Smooth muscle cell of the brain vasculature (primary cell): ENCODE measurements around the gene SLC28A3.

ENCODE experiments used
- DNase-seq: peaks from one replicate; pipeline ENCODE4 v3.0.0-alpha.2; 2012; ENCODE audit warnings: low read depth, low spot score

The SLC28A3 gene

DNA sequence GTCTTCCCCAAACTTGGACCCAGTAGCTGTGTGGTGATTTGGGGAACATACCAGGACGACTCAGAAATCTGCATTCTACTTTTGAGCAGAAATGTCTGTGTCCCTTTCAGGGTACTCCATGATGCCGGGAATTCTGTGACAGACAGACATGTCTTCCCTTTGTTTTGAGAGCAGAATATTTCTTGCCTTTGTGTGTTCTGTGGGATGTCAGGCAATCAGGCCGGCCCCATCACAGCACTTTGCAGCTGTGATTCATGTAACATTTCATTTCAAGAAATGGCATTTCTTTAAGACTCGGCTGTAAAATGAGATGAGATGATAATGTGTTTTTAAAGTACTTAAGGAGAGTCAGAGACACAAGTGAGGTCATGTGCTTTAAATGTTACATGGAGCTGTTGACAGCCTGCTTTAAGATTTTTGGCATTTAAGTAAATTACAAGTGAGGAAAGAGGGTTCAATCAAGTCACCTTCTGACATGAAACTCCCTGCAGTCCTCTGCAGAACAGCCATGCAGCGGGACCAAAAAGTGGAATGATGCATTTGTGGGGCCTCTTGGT is 98.7 kb downstream of the SLC28A3 start:
- DNase-seq, result no peak

- DNase-seq, result no peak
Observed at GRCh38 chr9:84239343-84239742, 101.2 kb downstream of the SLC28A3 start.

DNA sequence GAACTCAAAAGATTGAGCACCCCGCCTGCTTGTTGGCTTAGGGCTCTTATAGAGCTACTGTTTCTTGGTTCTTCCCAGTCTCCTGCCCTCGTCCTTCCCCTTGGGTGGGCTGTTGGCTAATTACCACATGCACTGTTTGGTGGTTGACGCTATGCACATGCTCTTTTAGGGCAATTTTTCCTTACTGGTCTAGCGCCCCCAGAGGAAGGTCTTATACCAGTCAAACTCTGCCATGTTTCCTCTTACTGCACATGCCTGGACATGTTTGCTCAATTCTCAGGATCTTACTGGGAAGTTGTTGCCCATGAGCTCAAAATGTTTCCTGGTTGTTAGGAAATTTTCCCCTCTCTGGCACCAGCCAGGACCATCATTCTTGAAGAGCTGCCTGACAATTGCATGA is 101.9 kb downstream of the SLC28A3 start:
- DNase-seq, result no peak

- no peak for DNase-seq
Observed at GRCh38 chr9:84235511-84235910, 105.0 kb downstream of the SLC28A3 start.

DNA sequence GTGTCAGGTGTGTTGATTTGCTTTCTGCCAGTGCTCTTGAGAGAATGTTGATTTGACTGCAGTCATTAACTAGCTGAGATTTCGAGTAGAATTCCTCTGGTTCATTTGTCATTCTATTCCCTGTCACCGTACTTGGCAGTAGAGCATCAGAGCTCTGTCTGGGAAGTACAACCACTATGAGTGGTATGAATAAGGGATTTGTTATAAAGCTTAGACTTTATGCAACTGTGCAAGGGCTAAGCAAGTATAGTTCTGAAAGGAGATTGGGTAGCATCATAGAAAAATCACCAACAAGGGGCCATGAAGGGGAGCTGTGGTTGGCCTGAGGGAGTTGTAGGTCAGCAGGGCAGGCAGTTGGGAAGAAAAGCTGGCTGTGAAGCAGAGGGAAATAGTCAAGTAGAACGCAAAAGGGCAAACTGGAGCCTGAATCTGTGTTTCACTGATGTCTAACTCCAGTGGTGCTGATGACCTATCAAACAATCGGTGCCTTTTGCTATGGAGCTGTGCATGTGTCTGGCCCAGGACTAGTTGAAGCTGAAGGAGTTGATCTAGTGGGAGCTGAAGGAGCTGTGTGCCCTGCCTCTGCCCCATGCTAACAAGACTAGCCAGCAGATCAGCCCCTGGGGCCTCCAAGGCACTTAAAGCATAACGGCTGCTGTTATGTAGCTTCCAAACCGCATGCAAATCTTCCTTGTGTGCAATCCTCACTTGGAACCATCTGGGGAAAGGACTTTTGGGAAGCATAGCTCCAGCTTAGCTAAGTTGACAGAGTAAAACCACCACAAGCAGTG is 110.0 kb downstream of the SLC28A3 start:
- no peak for DNase-seq

GRCh38 chr9:84229191-84229590 is 111.4 kb downstream of the SLC28A3 start:
- DNase-seq, result no peak

DNA sequence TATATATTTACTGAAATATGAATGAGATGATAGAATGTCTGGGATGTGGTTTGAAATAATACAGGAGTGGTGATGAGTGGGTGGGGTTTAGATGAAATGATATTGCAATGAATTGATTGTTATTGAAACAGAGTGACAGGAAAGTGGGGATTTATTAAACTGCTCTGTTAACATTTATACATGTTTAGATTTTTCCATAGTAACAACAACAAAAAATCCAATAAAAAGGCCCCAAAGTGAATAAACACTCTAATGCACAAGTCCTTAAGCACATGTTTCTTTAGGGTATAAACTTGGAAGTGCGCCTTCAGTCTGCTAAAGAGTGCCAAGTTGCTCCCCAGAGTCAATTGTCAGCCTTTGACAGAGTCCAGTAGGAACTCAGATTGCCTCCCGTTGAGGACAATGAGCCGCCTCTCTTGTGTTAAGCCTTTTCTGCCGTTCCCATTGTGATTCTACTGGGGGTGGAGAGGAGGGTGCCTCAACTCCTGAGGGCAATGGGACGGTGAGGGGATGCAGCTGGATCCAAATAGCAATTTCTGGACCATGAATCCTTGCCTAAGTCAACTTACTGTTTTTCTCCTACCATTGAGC is 112.3 kb downstream of the SLC28A3 start:
- no peak for DNase-seq

GRCh38 chr9:84226126-84226525 is 114.4 kb downstream of the SLC28A3 start:
- DNase-seq, result no peak
